Endothelial cell of umbilical vein (primary cell): ENCODE data around the gene C1QL2. TPM values are rescaled to one million over a fixed set of nuclear protein-coding genes. Genes with fewer than 3 reads are reported as not detected.

Experiments
- BruUV-seq: library from RNA; stranded (reverse); fragments of 400-500 nt; replicated peaks from 2 replicates; lab custom pipeline; 2021; lab: Mats Ljungman, UMichigan
- CTCF ChIA-PET: fragments of 300-600, 350-600 bp; sonication (Branson Sonifier 250); formaldehyde crosslinking; loops from one replicate; lab custom pipeline; 2021; ENCODE audit warnings: antibody characterized with exemption, inconsistent platforms; lab: Charles Lee
- POLR2A ChIA-PET: fragments of 300-600, 350-600 bp; sonication (Branson Sonifier 250); formaldehyde crosslinking; loops from one replicate; lab custom pipeline; 2021; ENCODE audit warnings: antibody characterized with exemption, inconsistent platforms; lab: Charles Lee
- DNase-seq: peaks from one replicate; pipeline ENCODE4 v3.0.0-alpha.2; 2011; ENCODE audit warnings: low read depth, low spot score
- FAIRE-seq: peaks from 2 replicates; lab custom pipeline; 2011; peaks lifted over from hg19 to GRCh38; lab: Jason Lieb, UNC
- H2AFZ ChIP-seq: 2 replicates; pipeline ENCODE4 v1.6.0; 2012; ENCODE audit warnings: low read depth, low read length, control low read depth, inconsistent platforms
- H3K27ac ChIP-seq: 2 replicates; pipeline ENCODE4 v1.5.1; 2011; ENCODE audit warnings: low read depth, mild to moderate bottlenecking, control low read depth, low read length, moderate library complexity; ENCODE audit not compliant: insufficient read depth
- H3K27me3 ChIP-seq, 2 experiments: 2 replicates each; pipeline versions ENCODE4 v1.6.0 to v1.6.1; 2011; ENCODE audit warnings: low read length in 2 of 2, mixed read lengths in 1 of 2; ENCODE audit not compliant: control insufficient read depth in 2 of 2, insufficient read depth in 2 of 2
- H3K36me3 ChIP-seq, 2 experiments: 2 replicates in 1 of 2; 3 replicates in 1 of 2; pipeline ENCODE4 v1.5.1; 2011; ENCODE audit warnings: low read length in 2 of 2, mild to moderate bottlenecking in 1 of 2, moderate library complexity in 1 of 2; ENCODE audit not compliant: control insufficient read depth in 2 of 2, insufficient read depth in 2 of 2; ENCODE audit errors: extremely low read depth in 1 of 2
- H3K4me1 ChIP-seq: 3 replicates; pipeline ENCODE4 v1.5.1; 2011; ENCODE audit warnings: mild to moderate bottlenecking, low read length; ENCODE audit not compliant: control insufficient read depth, insufficient read depth; ENCODE audit errors: extremely low read depth
- H3K4me2 ChIP-seq: 2 replicates; pipeline ENCODE4 v1.6.1; 2011; ENCODE audit warnings: low read length, control low read depth, mixed read lengths; ENCODE audit not compliant: insufficient read depth
- H3K4me3 ChIP-seq, 3 experiments: fragments of 200-600 bp in 1 of 3; sonication (generic), shearing (Covaris generic) in 1 of 3; replicated peaks in 1 of 3; 2 replicates each; pipeline ENCODE4 v1.5.1; 2011 to 2016; ENCODE audit warnings: control low read depth in 3 of 3, low read length in 3 of 3, mild to moderate bottlenecking in 2 of 3, inconsistent platforms in 1 of 3, low read depth in 1 of 3, moderate library complexity in 1 of 3; ENCODE audit not compliant: insufficient read depth in 1 of 3
- H3K79me2 ChIP-seq: 2 replicates; pipeline ENCODE4 v1.6.0; 2012; ENCODE audit warnings: low read length, inconsistent platforms; ENCODE audit not compliant: control insufficient read depth, insufficient read depth
- H3K9ac ChIP-seq: replicated peaks from 2 replicates; pipeline ENCODE3; 2011; ENCODE audit warnings: low read length, control low read depth; ENCODE audit not compliant: insufficient read depth; ENCODE audit errors: extremely low read depth
- H3K9me1 ChIP-seq: replicated peaks from 3 replicates; pipeline ENCODE4 v1.6.0; 2011; ENCODE audit warnings: mild to moderate bottlenecking, low read length; ENCODE audit not compliant: control insufficient read depth, insufficient read depth; ENCODE audit errors: extremely low read depth
- H3K9me3 ChIP-seq: replicated peaks from 2 replicates; pipeline ENCODE4 v1.5.1; 2012; ENCODE audit warnings: low read length, inconsistent platforms; ENCODE audit not compliant: control insufficient read depth, insufficient read depth
- H4K20me1 ChIP-seq: replicated peaks from 2 replicates; pipeline ENCODE3; 2011; ENCODE audit warnings: mild to moderate bottlenecking, low read length; ENCODE audit not compliant: control insufficient read depth, insufficient read depth; ENCODE audit errors: extremely low read depth
- CTCF ChIP-seq, 2 donors: IDR thresholded peaks; 1 replicate in 1 of 2; 2 replicates in 1 of 2; pipeline ENCODE4 v1.5.1; 2011; ENCODE audit warnings: low read length in 2 of 2, mild to moderate bottlenecking in 2 of 2, moderate library complexity in 2 of 2, control low read depth in 1 of 2, inconsistent platforms in 1 of 2, low read depth in 1 of 2; ENCODE audit not compliant: insufficient read depth in 1 of 2; ENCODE audit errors: extremely low read depth in 1 of 2
- EZH2 ChIP-seq: IDR thresholded peaks from 2 replicates; pipeline ENCODE4 v1.6.1; 2012; ENCODE audit warnings: borderline replicate concordance, low read depth, mild to moderate bottlenecking, moderate library complexity, low read length, inconsistent platforms; ENCODE audit not compliant: severe bottlenecking
- FOS ChIP-seq: IDR thresholded peaks from 2 replicates; pipeline ENCODE4 v1.6.1; 2011; ENCODE audit warnings: mild to moderate bottlenecking, low read length, moderate library complexity, borderline replicate concordance; ENCODE audit not compliant: insufficient read depth
- GATA2 ChIP-seq: IDR thresholded peaks from 2 replicates; pipeline ENCODE4 v1.7.0; 2011; ENCODE audit warnings: low read depth, mild to moderate bottlenecking, moderate library complexity, mixed read lengths, low read length; ENCODE audit not compliant: insufficient read length, insufficient read depth
- JUN ChIP-seq: IDR thresholded peaks from 2 replicates; pipeline ENCODE4 v1.6.1; 2011; ENCODE audit warnings: borderline replicate concordance, low read depth; ENCODE audit not compliant: insufficient read length, insufficient read depth
- MAX ChIP-seq: IDR thresholded peaks from 2 replicates; pipeline ENCODE4 v1.6.1; 2011; ENCODE audit not compliant: insufficient read depth, insufficient read length
- MYC ChIP-seq: IDR thresholded peaks from one replicate; pipeline ENCODE4 v1.6.1; 2011; ENCODE audit warnings: mild to moderate bottlenecking, low read depth, low read length
- POLR2A ChIP-seq: IDR thresholded peaks from 2 replicates; pipeline ENCODE4 v1.6.1; 2012; ENCODE audit warnings: low read depth, mild to moderate bottlenecking, control low read depth, low read length
- POLR2AphosphoS5 ChIP-seq: IDR thresholded peaks from 2 replicates; pipeline ENCODE4 v1.6.1; 2012; ENCODE audit warnings: low read depth, mild to moderate bottlenecking, control low read depth, low read length, moderate library complexity; ENCODE audit not compliant: insufficient read depth
- dilution Hi-C: fragments of 300-500 bp; cut with MboI; formaldehyde crosslinking; loops from one replicate; pipeline ENCODE4 v1.15.0; 2019; ENCODE audit warnings: low sequenced_read_pairs; ENCODE audit not compliant: extremely low pct_ligation_motif_present
- intact Hi-C: fragments of 100-400 bp; cut with micrococcal nuclease; formaldehyde crosslinking; loops from one replicate; pipeline ENCODE4 v1.10.0; 2022
- polyA plus RNA-seq, 4 experiments: library from polyadenylated mRNA; depleted of rRNA in 3 of 4; stranded (reverse) in 3 of 4; unstranded in 1 of 4; fragments of >200 nt; gene quantifications; 2 replicates each; pipeline versions ENCODE4 v1.2.1 to v1.2.3, GENCODE V29; 2011 to 2012; ENCODE audit warnings: missing spikeins in 1 of 4
- total RNA-seq: library from RNA; stranded (reverse); gene quantifications from 2 replicates; pipeline ENCODE4 v1.2.3, GENCODE V29; 2021

C1QL2 gene
- total and polyA plus RNA-seq, 2 donors (not counting 3 experiments of a cell fraction or from before 2014, with no cell fraction given) = not detected

DNA sequence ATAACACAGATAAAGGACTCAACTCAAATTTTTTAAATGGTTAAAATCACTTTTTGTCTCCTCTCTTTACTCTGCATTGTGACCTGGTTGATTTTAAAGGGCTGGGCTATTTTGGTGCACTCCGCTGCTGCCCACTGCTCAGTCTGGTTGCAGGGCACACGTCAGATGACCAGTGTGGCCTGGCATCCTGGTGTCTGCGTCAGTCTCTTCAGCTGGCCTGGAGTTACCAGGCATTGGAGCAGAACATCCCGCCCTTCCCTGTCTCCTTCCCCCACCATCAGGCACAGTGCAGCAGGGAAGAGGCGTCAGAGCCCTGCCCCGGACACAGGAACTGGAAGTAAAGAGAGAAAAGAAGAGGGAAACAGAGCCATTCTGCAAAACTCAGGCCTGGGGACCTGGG is 8.9 kb downstream of the C1QL2 start:
- no TSS peak for BruUV-seq
- Histone ChIP-seq H3K27ac (no peak overlapping the region), H3K9ac (no peak overlapping the region), H3K36me3 (no peaks in the 10 kb centered on the region), H3K27me3 (peaks cover 5 to 6% of the 10 kb centered on the region in 2 experiments), H3K9me3 (no peaks in the 10 kb centered on the region), H3K4me1 (no peaks in the 10 kb centered on the region), H2AFZ (no peak overlapping the region), H3K79me2 (no peaks in the 10 kb centered on the region), H4K20me1 (no peaks in the 10 kb centered on the region), H3K4me2 (no peak overlapping the region), H3K9me1 (no peaks in the 10 kb centered on the region), H3K4me3 (no peak overlapping the region)
- no peak for DNase-seq
- ChIA-PET CTCF (no interaction called here), POLR2A (no interaction called here)
- dilution Hi-C loops (no loop called here), intact Hi-C loops (no loop called here)
- no peak for TF ChIP-seq MYC
- TF ChIP-seq POLR2AphosphoS5 = no peak
- no peak for TF ChIP-seq EZH2
- TF ChIP-seq MAX = no peak
- TF ChIP-seq CTCF (IDR thresholded peaks at IDR 0.05; ENCODE audit: extremely low read depth in 1 of 2, insufficient read depth in 1 of 2, low read depth in 1 of 2, low read length in 2 of 2) = no peak
- TF ChIP-seq JUN = no peak
- TF ChIP-seq GATA2 = no peak
- no peak for TF ChIP-seq FOS
- TF ChIP-seq POLR2A = no peak
- no peak for FAIRE-seq
